Aorta (tissue), 5 donors: ENCODE measurements around the gene PAPSS1. TPM values are rescaled to one million over a fixed set of nuclear protein-coding genes. Genes with fewer than 3 reads are reported as not detected.

Experiments
- ATAC-seq: fragments of 200-7000 bp; cut with Tn5 transposase; one replicate; pipeline ENCODE4 v1.9.1; 2022; ENCODE audit warnings: moderate library complexity; ENCODE audit not compliant: low FRiP score
- DNase-seq, 2 donors: peaks; one replicate each; pipeline ENCODE4 v3.0.0-alpha.2; 2020
- H3K27ac ChIP-seq, 2 donors: one replicate each; pipeline ENCODE4 v1.5.1; 2013; ENCODE audit warnings: low read length in 2 of 2, mild to moderate bottlenecking in 2 of 2, moderate library complexity in 2 of 2, control low read depth in 1 of 2, inconsistent platforms in 1 of 2, low read depth in 1 of 2
- H3K27me3 ChIP-seq, 2 donors: one replicate each; pipeline ENCODE4 v1.6.1; 2013; ENCODE audit warnings: control low read depth in 1 of 2, low read length in 1 of 2, mild to moderate bottlenecking in 1 of 2, moderate library complexity in 1 of 2; ENCODE audit not compliant: insufficient read depth in 2 of 2, control insufficient read depth in 1 of 2
- H3K36me3 ChIP-seq, 2 donors: one replicate each; pipeline ENCODE4 v1.6.1; 2013; ENCODE audit warnings: control low read depth in 1 of 2, low read length in 1 of 2, mild to moderate bottlenecking in 1 of 2; ENCODE audit not compliant: insufficient read depth in 2 of 2, control insufficient read depth in 1 of 2
- H3K4me1 ChIP-seq, 2 donors: one replicate each; pipeline ENCODE4 v1.6.1; 2013; ENCODE audit warnings: low read length in 2 of 2, control low read depth in 1 of 2, mild to moderate bottlenecking in 1 of 2, moderate library complexity in 1 of 2; ENCODE audit not compliant: insufficient read depth in 2 of 2, control insufficient read depth in 1 of 2
- H3K4me3 ChIP-seq, 2 donors: one replicate each; pipeline ENCODE4 v1.5.1; 2013; ENCODE audit warnings: low read length in 2 of 2, control low read depth in 1 of 2, mild to moderate bottlenecking in 1 of 2
- H3K9me3 ChIP-seq: one replicate; pipeline ENCODE4 v1.6.1; 2013; ENCODE audit warnings: mild to moderate bottlenecking, low read length; ENCODE audit not compliant: control insufficient read depth
- WGBS, 2 donors: extraction: QIAGEN DNeasy Blood & Tissue Kit; methylation state at CpG; one replicate each; pipeline ENCODE4 v1.1.7; 2013; 5-methylcytosine and 5-hydroxymethylcytosine counted together
- intact Hi-C, 2 donors: fragments of 100-400 bp; cut with DNase I; formaldehyde crosslinking; loops; one replicate each; pipeline versions ENCODE4 v1.14.2 to v1.15.0; 2022
- polyA plus RNA-seq, 2 donors: library from polyadenylated mRNA; stranded (reverse); fragments of 200-250 nt; gene quantifications; one replicate each; pipeline ENCODE4 v1.2.3, GENCODE V29; 2013
- total RNA-seq, 2 donors: library from RNA; stranded (reverse); fragmentation: NEBNext Ultra II Directional; extraction: Animal tissue kit (Norgen Biotek cat#: 25700); gene quantifications; one replicate each; pipeline ENCODE4 v1.2.1, GENCODE V29; 2021
- donor health status: healthy with polysubstance abuse.
- donor health status: Bipolar disorder and iron deficiency.
- donor health status: DM: no; HTN: no; CAD: no.
- donor health status: DM: no; HTN: no; CAD: no.
- donor health status: DM: yes; HTN: yes; CAD: no.

Gene PAPSS1
- total and polyA plus RNA-seq, 4 donors = 20.4 to 38.5 (median 31.1) TPM

DNA sequence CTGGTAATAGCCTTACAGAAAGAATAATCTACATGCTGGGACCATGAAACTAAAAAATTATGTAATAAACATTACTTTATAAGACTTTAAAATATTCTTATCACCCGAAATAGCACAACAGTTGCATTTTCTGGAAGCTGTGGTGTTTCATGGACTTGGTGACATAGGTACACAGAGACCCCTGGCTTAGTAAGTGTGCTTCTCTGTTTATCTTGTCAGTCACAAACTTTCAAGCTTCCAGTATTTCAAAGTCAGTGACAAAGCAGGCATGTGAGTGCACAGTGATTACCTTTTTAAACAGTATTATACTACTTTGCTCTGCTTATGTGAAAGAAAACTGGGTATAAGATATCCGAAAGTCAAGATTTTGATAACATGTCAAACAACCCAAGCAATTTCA is 84.3 kb downstream of the PAPSS1 start:
- Histone ChIP-seq H3K27ac (no peak overlapping the region), H3K36me3 (no peaks in the 10 kb centered on the region), H3K27me3 (no peaks in the 10 kb centered on the region), H3K9me3 (no peaks in the 10 kb centered on the region), H3K4me3 (no peak overlapping the region), H3K4me1 (peaks cover 0 to 4% of the 10 kb centered on the region in 2 donors)
- WGBS, 2 donors = 98 to 100% methylated on average over 2 of the region's 2 CpGs
- intact Hi-C loops = no loop called here
- ATAC-seq (no peak), DNase-seq (no peak)

DNA sequence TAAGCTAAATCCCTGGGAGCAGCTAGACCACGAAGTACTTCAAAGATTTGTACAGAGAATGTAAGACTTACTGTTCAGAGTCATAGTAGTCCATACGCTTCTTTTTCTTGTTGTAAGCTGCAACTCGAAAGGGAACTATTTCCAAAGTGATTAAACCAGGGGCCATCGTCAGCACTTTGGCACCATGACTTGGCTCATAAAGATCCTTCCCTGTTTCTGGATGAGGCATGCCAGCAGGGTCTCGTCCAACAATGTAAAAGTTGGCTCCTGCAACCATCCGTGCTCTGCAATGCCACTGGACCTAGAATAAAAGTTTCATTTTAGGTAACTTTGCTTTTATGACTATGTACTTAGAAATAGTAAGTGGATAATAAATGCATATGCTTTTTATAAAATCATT is 88.5 kb downstream of the PAPSS1 start:
- Histone ChIP-seq H3K27me3 (no peaks in the 10 kb centered on the region), H3K9me3 (no peaks in the 10 kb centered on the region), H3K4me3 (no peak overlapping the region), H3K4me1 (peaks cover 2 to 3% of the 10 kb centered on the region in 2 donors), H3K27ac (no peak overlapping the region), H3K36me3 (no peaks in the 10 kb centered on the region)
- 2 to 10% methylated on average over 6 of the region's 6 CpGs for WGBS, 2 donors
- intact Hi-C loops = no loop called here
- no peak for ATAC-seq
- peak in 1 of 2 donors; percentile 53 for DNase-seq

DNA sequence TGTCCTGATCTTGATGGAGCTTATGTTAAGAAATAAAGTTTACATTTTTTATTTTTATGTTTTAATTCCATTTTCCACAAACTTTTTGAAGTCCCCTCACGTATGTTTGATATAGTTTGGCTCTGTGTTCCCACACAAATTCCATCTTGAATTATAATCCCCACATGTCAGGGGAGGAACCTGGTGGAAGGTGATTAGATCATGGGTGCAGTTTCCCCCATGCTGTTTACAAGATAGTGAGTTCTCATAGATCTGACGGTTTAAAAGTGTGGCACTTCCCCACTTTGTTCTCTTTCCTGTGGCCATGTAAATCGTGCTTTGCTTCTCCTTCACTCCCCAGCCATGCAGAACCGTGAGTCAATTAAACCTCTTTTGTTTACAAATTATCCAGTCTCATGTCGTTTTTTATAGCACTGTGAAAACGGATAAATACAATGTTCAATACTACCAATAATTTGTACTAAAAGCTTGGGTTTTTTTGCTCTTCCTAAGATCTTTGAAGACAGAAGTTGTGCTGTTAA is 89.8 kb downstream of the PAPSS1 start:
- DNase-seq (no peak), ATAC-seq (no peak)
- H3K36me3 ChIP-seq = peaks cover 0 to under 1% of the 10 kb centered on the region in 2 donors
- no peaks in the 10 kb centered on the region for H3K9me3 ChIP-seq
- no peak overlapping the region for H3K27ac ChIP-seq
- H3K4me3 ChIP-seq = no peak overlapping the region
- H3K27me3 ChIP-seq = no peaks in the 10 kb centered on the region
- 95% methylated on average over 6 of the region's 6 CpGs for WGBS, 2 donors
- peaks cover 2 to 3% of the 10 kb centered on the region in 2 donors for H3K4me1 ChIP-seq
- intact Hi-C loops = no loop called here

DNA sequence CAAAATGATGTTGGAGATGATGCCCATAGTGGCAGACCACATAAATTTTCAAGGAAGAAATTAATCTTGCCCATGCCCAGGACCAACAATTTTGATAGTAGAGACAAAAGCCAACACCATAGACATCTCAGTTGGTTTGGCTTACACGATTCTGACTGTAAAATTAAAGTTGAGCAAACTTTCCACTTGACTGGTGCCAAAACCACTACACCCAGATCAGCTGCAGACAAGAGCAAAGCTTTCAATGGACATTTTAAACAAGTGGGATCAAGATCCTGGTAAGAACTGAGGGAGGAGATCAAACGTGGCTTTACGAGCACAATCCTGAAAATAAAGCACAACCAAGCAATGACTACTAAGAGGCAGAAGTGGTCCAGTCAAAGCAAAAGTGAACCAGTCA is 90.7 kb downstream of the PAPSS1 start:
- ATAC-seq = no peak
- no peaks in the 10 kb centered on the region for H3K27me3 ChIP-seq
- H3K4me1 ChIP-seq = peaks cover 3 to 4% of the 10 kb centered on the region in 2 donors
- no peak overlapping the region for H3K27ac ChIP-seq
- H3K9me3 ChIP-seq = no peaks in the 10 kb centered on the region
- WGBS, 2 donors = 20 to 35% methylated on average over 3 of the region's 3 CpGs
- no peak overlapping the region for H3K4me3 ChIP-seq
- peaks cover 0 to 2% of the 10 kb centered on the region in 2 donors for H3K36me3 ChIP-seq
- DNase-seq = no peak
- intact Hi-C loops = no loop called here

DNA sequence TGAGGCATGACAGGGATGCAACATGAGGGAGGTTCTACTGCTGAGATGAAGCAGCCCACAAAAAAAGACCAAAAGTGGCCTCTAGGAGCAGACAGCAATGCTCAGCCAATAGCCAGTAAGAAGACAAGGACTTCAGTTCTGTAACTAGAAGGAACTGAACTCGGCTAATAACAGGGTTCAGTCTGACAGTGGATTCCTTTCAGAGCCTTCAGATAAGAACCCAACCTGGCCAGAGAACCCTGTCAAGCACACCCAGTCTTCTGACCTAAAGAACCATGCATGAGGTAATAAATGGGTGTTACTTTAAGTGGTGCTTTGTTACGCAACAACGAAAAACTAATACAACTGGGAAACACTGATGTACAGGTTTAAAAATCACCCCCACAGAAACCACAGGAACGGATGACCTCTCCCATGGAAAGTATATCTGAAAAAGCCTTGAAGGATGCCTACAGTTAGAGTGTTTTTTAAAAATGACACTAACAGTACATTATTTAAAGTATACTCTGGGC is 94.6 kb downstream of the PAPSS1 start:
- Histone ChIP-seq H3K9me3 (no peaks in the 10 kb centered on the region), H3K27me3 (no peaks in the 10 kb centered on the region), H3K4me1 (peaks cover 1 to 3% of the 10 kb centered on the region in 2 donors), H3K27ac (no peak overlapping the region), H3K36me3 (peaks cover 0 to 2% of the 10 kb centered on the region in 2 donors), H3K4me3 (no peak overlapping the region)
- WGBS, 2 donors = 96 to 99% methylated on average over 4 of the region's 4 CpGs
- DNase-seq (no peak), ATAC-seq (no peak)
- intact Hi-C loops = no loop called here

DNA sequence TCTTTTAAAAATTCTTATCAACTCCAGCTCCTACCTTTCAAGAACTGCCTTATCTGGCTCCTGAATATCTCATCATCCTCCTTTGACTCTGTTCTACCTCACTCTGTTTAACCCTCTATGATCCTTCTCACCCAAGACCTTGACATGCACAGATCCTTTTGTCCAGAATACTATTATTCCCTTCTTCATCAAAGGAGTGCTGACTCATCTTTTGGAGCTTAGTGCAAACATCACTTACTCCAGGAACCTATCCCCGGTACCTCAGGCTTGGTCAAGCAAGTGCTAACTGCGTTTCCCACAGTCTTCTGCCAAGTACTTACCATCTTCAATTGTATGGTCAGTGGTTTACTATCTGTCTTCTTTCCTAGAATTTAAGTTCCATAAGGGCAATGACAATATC is 96.0 kb downstream of the PAPSS1 start:
- H3K27me3 ChIP-seq = no peaks in the 10 kb centered on the region
- H3K9me3 ChIP-seq = no peaks in the 10 kb centered on the region
- H3K27ac ChIP-seq = no peak overlapping the region
- peaks cover 0 to 2% of the 10 kb centered on the region in 2 donors for H3K36me3 ChIP-seq
- H3K4me1 ChIP-seq = peaks cover 1 to 3% of the 10 kb centered on the region in 2 donors
- ATAC-seq (no peak), DNase-seq (no peak)
- WGBS, 2 donors = 98 to 99% methylated on average over 2 of the region's 2 CpGs
- intact Hi-C loops = no loop called here
- no peak overlapping the region for H3K4me3 ChIP-seq

DNA sequence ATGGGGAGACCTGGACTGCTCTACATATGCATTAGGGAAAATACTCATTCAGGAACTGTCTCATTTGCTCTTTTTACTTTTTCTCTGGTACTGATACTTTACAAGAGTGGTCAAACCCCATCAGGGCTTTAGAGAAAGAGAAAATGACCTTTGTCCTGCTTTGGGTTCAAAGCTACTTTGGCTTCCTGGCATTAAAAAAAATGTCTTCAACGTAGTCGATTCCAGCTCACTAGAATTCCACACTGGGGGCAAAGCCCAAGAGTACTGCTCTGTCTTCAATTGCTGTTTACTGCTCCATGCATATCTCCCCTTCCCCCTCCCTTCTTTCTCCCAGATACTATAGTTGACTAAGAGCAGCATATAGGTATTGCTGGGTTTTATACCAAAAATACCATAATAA is 98.0 kb downstream of the PAPSS1 start:
- WGBS, 2 donors = 99 to 100% methylated on average over 2 of the region's 2 CpGs
- H3K27me3 ChIP-seq = no peaks in the 10 kb centered on the region
- no peaks in the 10 kb centered on the region for H3K9me3 ChIP-seq
- no peak for ATAC-seq
- intact Hi-C loops = no loop called here
- H3K4me3 ChIP-seq = no peak overlapping the region
- H3K27ac ChIP-seq = no peak overlapping the region
- H3K36me3 ChIP-seq = peaks cover 0 to 2% of the 10 kb centered on the region in 2 donors
- DNase-seq = no peak
- H3K4me1 ChIP-seq = peaks cover 2 to 5% of the 10 kb centered on the region in 2 donors

DNA sequence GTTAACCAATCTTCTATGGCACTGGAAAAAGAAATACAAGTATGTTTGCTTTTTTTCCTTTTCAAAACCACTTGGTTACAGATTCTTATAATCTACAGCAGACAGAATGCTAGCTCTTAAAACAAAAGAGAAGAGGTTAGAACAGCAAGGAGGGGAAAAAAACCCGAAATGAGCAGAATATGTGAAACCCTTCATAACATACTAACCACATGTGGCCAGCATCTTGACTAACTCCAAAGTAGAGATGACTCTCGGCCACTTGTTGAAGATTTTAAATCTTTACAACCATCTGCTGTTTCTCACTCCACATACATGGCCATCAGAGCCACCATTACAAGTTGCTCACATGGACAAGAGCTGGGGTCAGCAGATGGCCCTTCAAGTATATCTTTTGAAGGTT is 100.3 kb downstream of the PAPSS1 start:
- 75 to 83% methylated on average over 2 of the region's 2 CpGs for WGBS, 2 donors
- H3K4me1 ChIP-seq = peaks cover 2 to 4% of the 10 kb centered on the region in 2 donors
- DNase-seq (no peak), ATAC-seq (no peak)
- no peaks in the 10 kb centered on the region for H3K27me3 ChIP-seq
- no peaks in the 10 kb centered on the region for H3K9me3 ChIP-seq
- intact Hi-C loops = loop anchor here in 1 of 2 donors (1.0 kb wide), 1 partner anchor 37 kb away; no protein-coding TSS in a partner anchor
- H3K4me3 ChIP-seq = no peak overlapping the region
- H3K27ac ChIP-seq = peak overlapping the region; percentile 23 to 51
- no peaks in the 10 kb centered on the region for H3K36me3 ChIP-seq

DNA sequence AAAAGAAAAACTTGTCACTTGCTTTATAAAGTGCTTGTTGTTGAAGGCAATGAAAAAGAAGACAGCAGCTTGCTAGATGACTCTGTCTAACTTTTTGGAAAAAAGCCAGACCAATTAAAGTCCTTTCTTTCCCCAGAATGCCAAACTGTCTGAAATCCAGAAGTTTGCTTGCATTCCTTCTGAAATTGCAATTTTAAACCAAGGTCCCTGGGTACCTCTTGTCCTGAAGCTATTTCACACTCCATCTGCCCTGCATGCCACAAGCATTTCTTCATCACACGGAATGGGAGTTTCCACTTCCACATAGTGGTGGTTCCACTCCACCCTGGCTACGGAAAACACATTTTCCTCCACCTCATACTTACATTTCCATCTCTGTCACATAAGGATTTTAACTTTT is 101.0 kb downstream of the PAPSS1 start:
- 9 to 11% methylated on average over 2 of the region's 2 CpGs for WGBS, 2 donors
- DNase-seq (no peak), ATAC-seq (peak; percentile 74)
- Histone ChIP-seq H3K9me3 (no peaks in the 10 kb centered on the region), H3K27me3 (no peaks in the 10 kb centered on the region), H3K36me3 (no peaks in the 10 kb centered on the region), H3K27ac (peak overlapping the region in 1 of 2 donors; percentile 17), H3K4me3 (no peak overlapping the region), H3K4me1 (peaks cover 2 to 4% of the 10 kb centered on the region in 2 donors)
- intact Hi-C loops = no loop called here
